Esophagus muscularis mucosa (tissue), 4 donors: ENCODE measurements around the gene SFT2D1. TPM values are rescaled to one million over a fixed set of nuclear protein-coding genes. Genes with fewer than 3 reads are reported as not detected.

Source experiments
- DNase-seq: peaks from one replicate; pipeline ENCODE4 v3.0.0-alpha.2; 2017; ENCODE audit errors: extremely low spot score
- H3K27ac ChIP-seq, 4 donors: fragments of 200-600 bp; sonication (generic); replicated peaks in 1 of 4; 1 replicate in 3 of 4; 2 replicates in 1 of 4; pipeline ENCODE4 v1.5.1; 2016 to 2019; ENCODE audit warnings: mild to moderate bottlenecking in 1 of 4
- H3K27me3 ChIP-seq, 4 donors: fragments of 200-600 bp; sonication (generic); one replicate each; pipeline versions ENCODE4 v1.5.1 to v1.6.0; 2016 to 2019
- H3K36me3 ChIP-seq, 4 donors: fragments of 200-600 bp; sonication (generic); one replicate each; pipeline ENCODE4 v1.5.1; 2016 to 2019
- H3K4me1 ChIP-seq, 4 donors: fragments of 200-600 bp; sonication (generic); one replicate each; pipeline ENCODE4 v1.5.1; 2016 to 2019
- H3K4me3 ChIP-seq, 4 donors: fragments of 200-600 bp; sonication (generic); 1 replicate in 2 of 4; 2 replicates in 2 of 4; pipeline ENCODE4 v1.5.1; 2016 to 2019; ENCODE audit warnings: mild to moderate bottlenecking in 4 of 4, moderate library complexity in 1 of 4
- H3K9me3 ChIP-seq, 4 donors: fragments of 200-600 bp; sonication (generic); 1 replicate in 3 of 4; 2 replicates in 1 of 4; pipeline ENCODE4 v1.5.1; 2016 to 2019
- CTCF ChIP-seq, 3 experiments: fragments of 200-600 bp in 2 of 3; fragments of 450-650 bp in 1 of 3; sonication (generic) in 2 of 3; IDR thresholded peaks; one replicate each; pipeline ENCODE4 v1.5.1; 2017 to 2019; ENCODE audit warnings: antibody characterized with exemption in 3 of 3, mild to moderate bottlenecking in 2 of 3, moderate library complexity in 1 of 3
- EP300 ChIP-seq: sonication (generic); formaldehyde crosslinking; IDR thresholded peaks from one replicate; pipeline ENCODE4 v1.6.1; 2017; ENCODE audit warnings: antibody characterized with exemption
- POLR2A ChIP-seq: fragments of 450-650 bp; IDR thresholded peaks from one replicate; pipeline ENCODE4 v1.6.1; 2017; ENCODE audit warnings: antibody characterized with exemption, moderate library complexity, mild to moderate bottlenecking, low read depth
- POLR2AphosphoS5 ChIP-seq, 2 donors: sonication (generic); formaldehyde crosslinking; IDR thresholded peaks; one replicate each; pipeline ENCODE4 v1.6.1; 2017; ENCODE audit warnings: antibody characterized with exemption in 2 of 2
- WGBS: methylation state at CpG from one replicate; pipeline ENCODE4 v1.1.5; 2018; 5-methylcytosine and 5-hydroxymethylcytosine counted together
- intact Hi-C: fragments of 100-400 bp; cut with DNase I; formaldehyde crosslinking; loops from one replicate; pipeline ENCODE4 v1.15.1; 2023
- total RNA-seq, 4 donors: library from RNA; depleted of rRNA; stranded (reverse); fragments of >200 nt; gene quantifications; one replicate each; pipeline versions ENCODE4 v1.1.0 to v1.2.1, GENCODE V29; 2016

The SFT2D1 gene
- total RNA-seq, 4 donors from 2014 or later: 19.8 to 34.9 (median 27.9) TPM

GRCh38 chr6:166314454-166314853, 27.9 kb downstream of the SFT2D1 start:
- no peak for DNase-seq
- H3K36me3 ChIP-seq: peaks cover 0 to 14% (median 5%) of the 10 kb centered on the region in 4 donors
- 82% methylated on average over 9 of the region's 9 CpGs for WGBS
- H3K9me3 ChIP-seq: no peaks in the 10 kb centered on the region
- H3K4me3 ChIP-seq: no peak overlapping the region
- TF ChIP-seq CTCF (IDR thresholded peaks at IDR 0.05): no peak
- TF ChIP-seq POLR2A: no peak
- no peak for TF ChIP-seq EP300
- TF ChIP-seq POLR2AphosphoS5 (IDR thresholded peaks at IDR 0.05): no peak
- no peak overlapping the region for H3K27ac ChIP-seq
- H3K4me1 ChIP-seq: peaks cover 0 to 3% (median 0%) of the 10 kb centered on the region in 4 donors
- peaks cover 0 to 7% (median 0%) of the 10 kb centered on the region in 4 donors for H3K27me3 ChIP-seq
- intact Hi-C loops: no loop called here

- H3K27ac ChIP-seq: no peak overlapping the region
- WGBS: 49% methylated on average over 18 of the region's 18 CpGs
- no peak for TF ChIP-seq POLR2AphosphoS5 (IDR thresholded peaks at IDR 0.05)
- no peak for TF ChIP-seq EP300
- peak; percentile 51 to 58 (median 56) for TF ChIP-seq CTCF (IDR thresholded peaks at IDR 0.05)
- no peak for TF ChIP-seq POLR2A
- peaks cover under 1 to 3% (median 3%) of the 10 kb centered on the region in 4 donors for H3K4me1 ChIP-seq
- no peaks in the 10 kb centered on the region for H3K9me3 ChIP-seq
- peaks cover 0 to 4% (median 0%) of the 10 kb centered on the region in 4 donors for H3K36me3 ChIP-seq
- peak; percentile 77 for DNase-seq
- peaks cover 0 to 17% (median 3%) of the 10 kb centered on the region in 4 donors for H3K27me3 ChIP-seq
- H3K4me3 ChIP-seq: no peak overlapping the region
- intact Hi-C loops: no loop called here
Measured at GRCh38 chr6:166313255-166314070, 28.9 kb downstream of the SFT2D1 start.

- intact Hi-C loops: no loop called here
- TF ChIP-seq POLR2A (no peak), EP300 (no peak), POLR2AphosphoS5 (IDR thresholded peaks at IDR 0.05) (no peak), CTCF (IDR thresholded peaks at IDR 0.05) (no peak)
- Histone ChIP-seq H3K9me3 (no peaks in the 10 kb centered on the region), H3K27me3 (peaks cover 0 to 23% (median 10%) of the 10 kb centered on the region in 4 donors), H3K27ac (no peak overlapping the region), H3K4me1 (peaks cover 6 to 10% (median 9%) of the 10 kb centered on the region in 4 donors), H3K36me3 (no peaks in the 10 kb centered on the region), H3K4me3 (no peak overlapping the region)
- WGBS: 69% methylated on average over 1 of the region's 1 CpG
- no peak for DNase-seq
Measured at GRCh38 chr6:166312832-166313231, 29.5 kb downstream of the SFT2D1 start.

GRCh38 chr6:166310634-166311033, 31.7 kb downstream of the SFT2D1 start:
- Histone ChIP-seq H3K27me3 (peaks cover 0 to 45% (median 22%) of the 10 kb centered on the region in 4 donors), H3K27ac (no peak overlapping the region), H3K4me1 (peaks cover 7 to 24% (median 22%) of the 10 kb centered on the region in 4 donors), H3K36me3 (no peaks in the 10 kb centered on the region), H3K4me3 (no peak overlapping the region), H3K9me3 (no peaks in the 10 kb centered on the region)
- WGBS: 94% methylated on average over 12 of the region's 12 CpGs
- no peak for DNase-seq
- intact Hi-C loops: no loop called here
- TF ChIP-seq CTCF (IDR thresholded peaks at IDR 0.05) (no peak), POLR2A (no peak), POLR2AphosphoS5 (IDR thresholded peaks at IDR 0.05) (no peak), EP300 (no peak)
